AG20443 (cell line): ENCODE data around the gene TTBK2.

Source experiments
- DNase-seq: peaks from one replicate; pipeline ENCODE4 v3.0.0; 2012; ENCODE audit warnings: low spot score, mixed read lengths

Gene TTBK2

GRCh38 chr15:42760759-42761158 lies 159.8 kb downstream of the TTBK2 start:
- DNase-seq: no peak

- no peak for DNase-seq
Measured at GRCh38 chr15:42759093-42759492, 161.5 kb downstream of the TTBK2 start.

DNA sequence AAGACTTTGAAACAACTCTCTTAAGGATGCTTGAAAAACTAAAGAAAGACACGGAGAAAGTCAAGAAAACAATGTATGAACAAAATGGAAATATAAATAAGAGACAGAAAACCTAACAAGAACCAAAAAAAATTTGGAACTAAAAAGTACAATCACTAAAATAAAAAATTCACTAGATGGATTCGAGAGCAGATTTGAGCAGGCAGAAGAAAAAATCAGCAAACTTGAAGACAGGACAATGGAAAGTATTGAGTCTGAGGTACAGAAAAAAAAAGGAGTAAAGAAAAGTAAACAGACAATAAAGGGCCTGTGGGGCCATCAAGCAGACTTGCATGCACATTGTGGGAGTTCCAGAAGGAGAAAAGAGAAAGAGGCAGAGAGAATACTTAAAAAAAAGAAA lies 170.3 kb downstream of the TTBK2 start:
- DNase-seq: no peak

DNA sequence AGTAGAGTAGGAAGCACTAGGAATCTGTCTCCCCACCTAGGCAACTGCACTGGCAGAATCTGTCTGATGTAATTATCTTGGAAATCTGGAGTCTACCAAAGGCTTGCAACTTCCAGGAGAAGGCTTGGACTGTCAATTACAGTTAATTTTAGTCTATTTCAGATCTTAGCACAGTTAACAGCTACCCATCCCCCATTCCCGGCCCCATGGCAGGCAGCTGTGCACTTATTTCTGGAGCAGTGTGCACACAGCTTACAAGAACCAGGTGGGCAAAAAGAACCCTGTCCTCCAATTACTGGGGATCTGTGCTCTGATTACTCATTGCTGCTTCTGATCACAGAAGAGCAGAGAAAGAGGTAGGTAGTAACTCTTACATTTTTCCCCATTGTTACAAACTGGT lies 171.3 kb downstream of the TTBK2 start:
- DNase-seq: no peak

DNA sequence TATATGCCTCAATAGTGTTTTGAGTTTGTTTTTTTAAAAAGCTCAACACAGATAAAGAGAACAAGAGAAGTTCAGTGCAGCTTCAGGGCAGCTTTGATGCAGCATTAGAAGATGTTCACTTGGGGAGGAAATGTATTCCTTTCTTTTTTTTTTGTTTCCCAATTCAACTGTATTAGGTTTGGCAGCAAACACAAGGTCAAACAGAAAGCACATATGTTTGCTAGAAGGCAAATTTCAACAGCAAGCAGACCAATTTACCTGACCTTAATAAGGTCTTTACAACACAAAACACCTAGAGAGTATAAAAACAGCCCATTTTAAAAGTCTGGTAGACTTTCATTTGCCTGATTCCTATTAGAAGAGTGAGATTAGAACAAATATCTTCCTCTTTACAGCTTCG lies 176.4 kb downstream of the TTBK2 start:
- no peak for DNase-seq

- DNase-seq: no peak
Measured at GRCh38 chr15:42742149-42742548, 178.4 kb downstream of the TTBK2 start.

- no peak for DNase-seq
Measured at GRCh38 chr15:42741710-42742109, 178.9 kb downstream of the TTBK2 start.

GRCh38 chr15:42737529-42738328 lies 182.8 kb downstream of the TTBK2 start:
- DNase-seq: no peak

DNA sequence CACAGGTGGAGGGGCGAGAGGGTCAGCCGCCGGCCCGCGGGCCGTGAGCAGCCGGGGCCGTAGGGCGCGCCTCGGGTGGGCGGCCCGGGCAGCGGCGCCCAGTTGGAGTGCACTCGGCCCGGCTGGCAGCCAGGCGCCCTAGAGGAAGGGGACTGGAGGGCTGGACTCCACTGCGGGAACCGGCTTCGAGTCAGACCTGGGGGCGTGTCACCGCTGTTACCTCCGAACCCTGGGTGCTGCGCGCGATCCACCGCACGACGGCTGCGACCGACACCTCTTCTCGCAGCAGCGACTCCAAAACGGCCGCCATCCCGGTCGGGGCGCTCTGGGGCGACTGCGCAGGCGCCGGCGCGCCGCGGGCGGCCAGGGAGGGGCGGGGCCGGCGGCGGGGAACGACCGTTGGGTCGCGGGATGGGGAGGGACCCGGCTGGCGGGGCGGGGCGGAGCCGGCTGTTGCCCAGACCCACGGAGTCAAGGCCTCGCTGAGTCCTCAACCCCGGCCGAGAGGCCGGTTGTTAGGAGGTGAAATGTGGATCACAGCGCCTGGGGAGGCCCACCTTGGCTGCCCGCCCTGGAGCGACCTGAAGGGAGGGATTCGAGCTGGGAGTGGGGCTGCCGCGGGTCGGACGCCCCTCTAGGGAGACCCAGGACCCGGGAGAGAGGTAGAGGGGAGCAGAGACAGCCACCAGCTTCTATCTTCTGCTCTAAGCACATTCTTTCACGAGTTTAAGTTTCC lies 183.6 kb downstream of the TTBK2 start, which contains the start of gene CDAN1:
CDAN1 (minus strand) TSS at position 336 of the 736 bp plus-strand sequence; CDS start at position 310, 26 bp downstream.
- DNase-seq: peak; percentile 100

DNA sequence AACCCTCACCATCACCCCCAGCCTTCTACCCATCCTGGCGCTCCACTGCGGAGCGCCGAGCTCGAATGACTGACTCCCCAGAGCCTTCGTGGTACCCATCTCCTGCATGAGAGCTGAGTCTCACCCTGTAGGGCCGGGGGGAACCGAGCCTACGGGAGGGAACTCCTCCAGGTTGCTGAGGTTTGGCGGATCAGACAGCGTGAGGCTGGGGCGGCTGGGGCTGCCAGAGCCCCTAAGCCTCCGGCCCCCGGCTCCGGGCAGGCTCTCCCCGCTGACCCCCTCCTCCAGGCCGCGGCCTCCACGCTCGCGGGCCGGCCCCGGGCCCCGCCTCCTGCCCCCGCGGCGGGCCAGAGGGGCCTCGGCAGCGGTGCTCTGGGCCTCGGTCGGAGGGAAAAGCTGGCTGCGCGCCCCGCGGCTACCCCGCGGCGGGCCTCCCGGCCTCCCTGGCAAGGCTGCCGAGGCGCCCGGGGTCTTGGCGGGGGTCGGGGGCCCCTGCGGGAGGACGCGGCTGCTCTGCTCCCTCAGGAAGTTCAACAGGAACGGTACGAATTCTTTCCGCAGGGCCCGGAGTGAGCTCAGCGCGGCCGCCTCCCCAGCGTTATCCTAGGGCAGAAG lies 184.3 kb downstream of the TTBK2 start:
- peak; percentile 72 for DNase-seq

- DNase-seq: no peak
Measured at GRCh38 chr15:42735382-42736165, 185.0 kb downstream of the TTBK2 start.

DNA sequence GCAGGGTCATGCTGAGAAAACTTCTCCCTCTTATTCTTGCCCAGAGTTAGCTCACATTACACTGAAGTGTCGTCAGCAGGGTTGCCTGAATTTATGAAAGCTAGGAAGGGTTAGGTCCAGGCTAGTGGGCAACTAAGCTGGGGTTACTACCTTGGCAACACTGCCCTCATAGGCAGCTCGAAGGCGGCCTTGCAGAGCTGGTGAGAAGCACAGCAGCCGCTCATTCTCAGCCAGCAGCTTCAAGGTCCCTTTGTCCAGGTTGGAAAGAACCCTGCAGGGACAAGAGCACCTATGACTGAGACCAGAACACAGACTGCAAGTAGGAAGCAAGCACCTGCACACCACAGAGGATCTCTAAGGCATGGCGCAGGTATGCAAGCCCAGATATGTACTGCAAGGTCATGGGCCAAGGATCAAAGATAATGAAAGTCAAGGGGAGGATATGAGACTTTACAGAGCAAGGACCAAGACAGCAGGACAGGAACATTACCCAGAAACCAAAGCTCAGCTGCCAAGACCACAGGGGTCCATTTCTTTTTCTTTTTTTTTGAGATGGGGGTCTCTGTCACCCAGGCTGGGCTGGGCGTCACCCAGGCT lies 186.4 kb downstream of the TTBK2 start:
- DNase-seq: no peak

DNA sequence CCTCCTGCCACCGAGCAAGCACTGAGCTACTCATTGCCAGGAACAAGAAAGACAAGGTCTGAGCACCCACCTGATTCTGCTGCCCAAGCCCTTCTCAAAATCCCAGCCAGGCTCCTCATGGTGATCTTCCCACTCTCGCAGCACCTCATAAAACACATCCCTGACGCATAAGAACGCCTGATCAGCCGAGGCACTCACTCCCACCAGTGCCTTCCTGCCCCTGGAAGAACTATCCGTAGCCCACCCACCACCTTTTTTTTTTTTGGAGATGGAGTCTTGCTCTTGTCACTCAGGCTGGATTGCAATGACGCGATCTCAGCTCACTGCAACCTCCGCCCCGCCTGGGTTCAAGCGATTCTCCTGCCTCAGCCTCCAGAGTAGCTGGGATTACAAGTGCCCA lies 187.6 kb downstream of the TTBK2 start:
- no peak for DNase-seq

- no peak for DNase-seq
Measured at GRCh38 chr15:42732095-42732827, 188.3 kb downstream of the TTBK2 start.

DNA sequence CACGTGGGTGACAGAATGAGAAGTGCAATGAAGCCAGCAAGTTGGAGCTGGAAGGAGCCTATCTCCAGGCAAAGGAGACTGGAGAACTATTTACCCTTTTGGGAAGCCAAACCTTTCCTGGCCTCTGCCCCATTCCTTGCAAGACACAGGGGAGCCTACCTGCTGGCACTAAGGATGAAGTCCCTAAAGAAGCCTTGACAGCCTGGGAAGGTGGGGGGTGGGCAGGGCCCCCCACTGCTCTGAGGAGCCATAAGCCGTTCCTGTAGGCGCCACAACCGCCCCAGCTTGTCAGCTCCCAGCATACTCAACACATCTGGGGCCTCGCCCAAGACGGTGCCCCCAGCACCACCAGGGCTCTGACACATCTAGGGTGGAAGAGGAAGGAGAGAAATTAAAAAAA lies 189.1 kb downstream of the TTBK2 start:
- no peak for DNase-seq

GRCh38 chr15:42730536-42730935 lies 190.0 kb downstream of the TTBK2 start:
- no peak for DNase-seq

GRCh38 chr15:42730135-42730534 lies 190.4 kb downstream of the TTBK2 start:
- no peak for DNase-seq

DNA sequence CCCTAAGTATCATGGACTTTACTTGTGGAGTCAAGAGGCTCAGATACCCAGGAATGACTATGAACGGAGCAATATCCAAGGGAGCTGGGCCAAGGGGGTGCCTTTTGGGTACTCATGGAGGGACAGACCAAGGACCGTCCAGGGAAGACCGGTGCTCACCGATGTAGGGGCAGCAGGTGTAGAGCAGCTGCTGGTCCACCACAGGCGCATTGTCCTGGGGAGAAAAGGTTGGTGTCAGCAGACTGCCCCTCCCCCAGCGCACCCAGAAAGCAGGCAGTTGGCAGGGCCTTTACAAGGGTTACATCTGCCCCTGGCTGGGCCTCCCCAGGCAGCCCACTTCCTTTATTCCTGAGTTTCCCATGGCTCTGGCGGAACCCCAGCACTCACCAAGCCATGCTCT lies 191.2 kb downstream of the TTBK2 start:
- no peak for DNase-seq

DNA sequence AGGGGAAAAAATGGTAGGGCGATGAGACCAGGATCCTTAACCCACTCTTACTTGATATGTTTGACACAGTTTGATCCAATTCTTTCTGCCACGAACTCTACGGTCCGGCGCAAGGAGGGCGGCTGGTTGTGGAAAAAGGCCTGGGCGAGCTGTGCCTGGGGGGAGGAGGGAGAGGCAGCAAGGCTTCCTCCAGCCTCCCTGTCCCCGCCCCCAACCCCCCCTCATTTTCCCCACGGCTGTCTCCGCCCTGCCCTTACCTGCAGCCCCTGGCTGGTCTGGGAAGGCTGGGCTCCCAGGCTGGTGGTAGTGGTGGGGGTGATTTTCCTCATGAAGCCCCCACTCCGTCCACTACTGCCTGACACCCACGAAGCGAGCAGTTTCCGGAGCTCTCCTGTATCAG lies 191.6 kb downstream of the TTBK2 start:
- DNase-seq: no peak

- no peak for DNase-seq
Measured at GRCh38 chr15:42728560-42728959, 192.0 kb downstream of the TTBK2 start.

DNA sequence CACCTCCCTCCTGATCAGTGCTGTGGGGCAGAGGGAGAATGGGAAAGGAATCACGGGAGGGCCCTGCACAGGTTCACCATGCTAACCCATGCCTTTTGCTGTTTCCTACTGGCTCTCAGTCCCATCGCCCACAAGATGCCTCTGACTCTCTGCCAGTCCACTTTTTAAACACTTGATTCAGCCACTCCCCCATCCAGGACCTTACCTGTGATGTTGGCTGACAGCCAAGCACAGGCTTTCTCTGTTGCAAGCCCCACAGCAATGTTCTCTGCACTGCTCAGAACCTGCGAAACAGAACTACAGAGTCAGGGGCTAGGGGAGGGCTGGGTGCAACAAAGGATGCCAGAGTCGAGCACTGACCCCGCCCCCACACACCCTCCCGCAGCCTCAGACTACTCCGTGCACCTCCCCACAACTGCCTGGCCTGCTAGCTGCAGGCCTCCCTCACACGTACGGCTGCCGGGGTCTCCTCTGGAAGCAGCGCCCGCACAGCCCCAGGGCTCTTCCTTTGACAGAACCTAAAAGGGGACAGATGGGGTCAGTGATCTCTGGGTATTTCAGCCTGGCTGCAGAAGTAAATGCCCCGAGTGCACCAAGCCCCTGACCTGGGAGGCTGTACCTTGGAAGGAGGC lies 192.7 kb downstream of the TTBK2 start:
- DNase-seq: no peak
